DMS 273 (cell line): ENCODE data around the gene FAM180B.
A peak's percentile ranks its signal among the peaks of the same experiment; 100 is the strongest.
"Not testable (repeated sequence)": the region's sequence is repeated elsewhere in the genome, so short reads cannot be mapped to it uniquely, and the experiment has no call there.

Source experiments
- DNase-seq: peaks from one replicate; lab custom pipeline; 2025; ENCODE audit not compliant: unreplicated experiment; lab: John Stamatoyannopoulos, UW

Gene FAM180B, protein sequence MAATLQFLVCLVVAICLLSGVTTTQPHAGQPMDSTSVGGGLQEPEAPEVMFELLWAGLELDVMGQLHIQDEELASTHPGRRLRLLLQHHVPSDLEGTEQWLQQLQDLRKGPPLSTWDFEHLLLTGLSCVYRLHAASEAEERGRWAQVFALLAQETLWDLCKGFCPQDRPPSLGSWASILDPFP

DNA sequence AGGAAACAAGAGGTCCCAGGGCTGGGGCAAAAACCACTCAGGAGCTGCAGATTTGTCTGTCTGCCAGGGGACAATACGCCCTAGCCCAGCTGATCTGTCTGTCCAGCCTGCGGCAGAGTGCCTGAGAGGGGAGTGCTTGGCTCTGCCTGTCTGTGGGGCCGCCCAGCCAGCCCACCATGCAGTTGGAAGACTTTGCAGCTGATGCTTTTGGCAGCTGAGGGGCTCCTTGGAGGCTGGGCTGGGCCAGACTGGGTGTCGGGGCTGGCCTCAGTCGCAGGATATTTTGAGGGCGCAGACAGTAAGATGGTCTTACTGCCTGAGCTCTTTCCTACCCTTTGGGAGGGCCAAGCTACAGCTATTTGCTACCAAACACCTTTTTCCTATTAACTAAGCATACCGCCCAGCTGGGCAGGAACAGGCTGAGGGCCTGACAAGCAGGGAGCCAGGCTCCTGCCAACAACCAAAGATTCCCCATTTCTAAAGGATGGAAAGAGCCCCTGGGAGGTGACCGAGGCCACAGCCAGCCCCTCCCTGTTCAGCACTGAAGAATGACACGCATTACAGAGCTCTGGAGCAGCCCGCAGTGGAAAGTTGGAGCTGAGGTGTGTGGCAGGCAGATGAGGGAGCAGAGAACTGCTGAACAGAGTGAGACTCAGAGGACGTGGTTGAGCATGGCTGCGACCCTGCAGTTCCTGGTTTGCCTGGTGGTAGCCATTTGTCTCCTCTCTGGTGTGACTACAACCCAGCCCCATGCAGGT lies at the start of gene FAM180B:
Gene FAM180B (plus strand): TSS at position 581 of the 758 bp plus-strand sequence. CDS start 91 bp downstream, at position 672.
- DNase-seq: peak; percentile 9

DNA sequence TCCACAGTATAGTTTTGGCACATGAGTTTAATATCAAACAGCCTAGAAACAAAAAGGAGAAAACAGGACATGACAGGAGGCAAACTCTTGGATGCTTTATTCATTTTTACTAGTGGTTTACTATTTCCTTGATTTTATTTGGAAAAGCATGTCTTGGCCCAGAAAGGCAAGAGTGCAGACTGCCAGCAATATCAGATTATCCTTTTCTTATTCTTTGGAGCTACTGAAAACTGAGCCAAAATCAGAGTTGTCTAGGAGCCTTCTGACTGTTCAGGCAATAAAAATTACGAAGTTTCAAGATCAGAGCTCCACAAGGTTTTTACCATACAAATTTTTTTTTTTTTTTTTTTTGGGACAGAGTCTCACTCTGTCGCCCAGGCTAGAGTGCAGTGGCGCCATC lies 49.6 kb upstream of the FAM180B start:
- DNase-seq: no peak

DNA sequence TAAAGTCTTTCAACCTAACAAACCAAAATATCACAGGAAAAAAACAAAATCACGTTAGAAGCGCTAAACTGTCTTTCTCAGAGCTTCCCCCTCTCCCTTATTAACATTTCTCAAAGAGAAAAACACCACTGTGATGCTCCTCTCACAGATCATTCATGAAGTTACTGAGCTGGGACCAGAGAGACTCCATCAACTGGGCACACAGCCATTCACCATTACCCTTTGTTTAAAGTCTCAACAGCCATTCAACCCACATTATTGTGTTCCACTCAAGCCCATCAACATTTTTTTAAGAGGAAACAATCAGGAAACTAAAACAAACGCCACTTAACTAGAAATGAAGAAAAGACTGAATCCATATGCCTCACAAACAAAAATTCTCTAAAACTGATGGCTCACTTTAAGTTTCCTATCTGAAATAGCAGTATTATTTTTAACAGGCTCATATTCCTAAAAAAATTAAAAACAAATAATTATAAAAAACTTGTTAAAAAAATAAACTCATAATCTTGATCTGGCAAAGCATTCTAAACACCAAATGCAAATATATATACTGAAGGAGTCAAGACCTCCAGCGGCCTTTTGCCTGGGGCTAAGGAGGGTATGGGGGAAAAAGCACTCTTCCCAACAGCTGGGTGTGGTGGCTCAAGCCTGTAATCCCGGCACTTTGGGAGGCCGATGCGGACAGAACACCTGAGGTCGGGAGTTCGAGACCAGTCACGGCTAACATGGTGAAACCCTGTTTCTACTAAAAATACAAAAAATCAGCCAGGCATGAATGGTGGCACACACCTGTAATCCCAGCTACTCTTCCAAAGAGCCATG lies 47.5 kb upstream of the FAM180B start:
- no peak for DNase-seq

DNA sequence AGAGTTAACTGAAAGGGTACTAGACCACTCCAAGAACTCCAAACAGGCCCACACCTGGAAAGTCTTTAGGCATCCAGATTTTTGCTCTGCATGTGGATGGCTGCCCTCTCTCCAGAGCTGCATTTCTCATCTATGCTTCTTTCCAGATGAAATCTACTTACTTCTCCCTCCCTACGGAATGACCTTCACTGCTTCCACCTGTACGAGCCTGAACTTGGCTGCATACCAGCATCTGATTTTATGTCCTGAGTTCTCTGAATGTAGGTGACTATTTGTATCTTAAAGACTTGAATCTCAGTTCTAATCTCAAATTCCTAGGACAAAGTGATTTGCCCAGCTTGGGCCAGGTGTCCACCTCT lies 46.8 kb upstream of the FAM180B start:
- no peak for DNase-seq

DNA sequence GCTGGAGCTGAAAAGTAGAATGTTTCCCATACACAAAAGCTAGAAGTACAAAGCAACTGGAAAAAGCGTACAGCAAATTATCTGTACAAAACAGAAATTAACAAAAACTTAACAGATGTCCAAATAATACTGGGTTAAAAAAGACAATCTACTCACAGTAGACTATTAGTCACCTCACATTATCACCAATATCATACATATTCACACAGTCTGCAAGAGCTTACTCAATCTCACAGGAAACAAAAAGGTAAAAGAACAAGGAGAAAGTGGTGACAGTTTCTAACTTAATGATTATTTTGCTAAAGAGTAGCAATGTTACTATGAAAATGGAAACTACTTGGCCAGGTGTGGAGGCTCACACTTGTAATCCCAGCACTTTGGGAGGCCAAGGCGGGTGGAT lies 45.4 kb upstream of the FAM180B start:
- no peak for DNase-seq

DNA sequence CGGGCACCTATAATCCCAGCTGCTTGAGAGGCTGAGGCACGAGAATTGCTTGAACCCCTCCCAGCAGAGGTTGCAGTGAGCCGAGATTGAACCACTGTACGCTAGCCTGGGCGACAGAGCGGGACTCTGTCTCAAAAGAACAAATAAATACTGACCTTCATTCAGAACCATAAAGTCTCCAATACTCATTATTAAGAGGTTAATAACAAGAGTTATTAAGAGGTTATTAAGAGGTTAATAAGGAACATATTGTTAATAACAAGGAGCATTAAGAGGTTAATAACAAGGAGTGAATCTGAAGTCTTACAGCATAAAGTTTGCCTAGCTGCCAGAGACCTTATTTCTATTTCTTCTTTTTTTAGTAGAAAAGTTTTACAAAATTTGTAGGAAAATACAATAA lies 41.2 kb upstream of the FAM180B start:
- no peak for DNase-seq

DNA sequence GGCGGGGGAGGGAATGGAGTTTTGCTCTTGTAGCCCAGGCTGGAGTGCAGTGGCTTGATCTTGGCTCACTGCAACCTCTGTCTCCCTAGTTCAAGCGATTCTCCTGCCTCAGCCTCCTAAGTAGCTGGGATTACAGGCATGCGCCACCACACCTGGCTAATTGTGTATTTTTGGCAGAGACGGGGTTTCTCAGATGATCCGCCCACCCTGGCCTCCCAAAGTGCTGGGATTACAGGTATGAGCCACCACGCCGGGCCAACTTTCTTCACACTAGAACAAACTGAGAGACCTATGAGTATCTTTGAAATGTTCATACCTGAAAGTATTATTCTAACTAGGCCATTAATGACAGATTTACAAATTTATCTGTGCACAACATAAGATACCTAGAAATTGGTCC lies 40.2 kb upstream of the FAM180B start:
- DNase-seq: not testable (repeated sequence)

DNA sequence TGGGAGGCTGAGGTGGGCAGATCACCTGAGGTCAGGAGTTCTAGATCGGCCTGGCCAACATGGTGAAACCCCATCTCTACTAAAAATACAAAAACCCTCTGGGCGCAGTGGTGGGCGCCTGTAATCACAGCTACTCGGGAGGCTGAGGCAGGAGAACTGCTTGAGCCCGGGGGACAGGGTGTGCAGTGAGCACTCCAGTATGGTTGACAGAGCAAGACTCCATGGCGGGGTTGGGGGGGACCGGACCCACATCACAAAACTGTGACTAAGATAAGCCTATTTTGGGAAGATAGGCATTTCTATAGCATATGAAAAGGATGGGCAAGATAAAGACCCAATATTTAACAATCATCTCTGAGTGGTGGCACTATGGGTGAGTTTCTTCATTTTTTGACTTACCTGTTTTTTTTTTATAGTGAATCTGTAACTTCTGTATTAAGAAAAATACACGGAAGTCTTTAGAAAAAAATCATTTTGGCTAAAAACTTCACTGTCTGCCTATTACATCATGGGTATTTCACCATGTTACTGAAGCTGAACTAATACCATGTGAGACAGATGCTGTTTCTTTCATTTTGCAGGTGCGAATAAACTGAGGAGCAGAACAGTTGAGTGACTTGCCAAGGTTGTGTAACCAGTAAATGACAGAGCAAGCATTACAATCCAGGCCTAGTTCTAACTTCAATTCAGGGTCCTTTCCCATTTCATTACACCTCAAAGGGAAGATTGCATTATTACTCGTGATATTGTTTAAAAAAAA lies 36.0 kb upstream of the FAM180B start:
- DNase-seq: no peak

DNA sequence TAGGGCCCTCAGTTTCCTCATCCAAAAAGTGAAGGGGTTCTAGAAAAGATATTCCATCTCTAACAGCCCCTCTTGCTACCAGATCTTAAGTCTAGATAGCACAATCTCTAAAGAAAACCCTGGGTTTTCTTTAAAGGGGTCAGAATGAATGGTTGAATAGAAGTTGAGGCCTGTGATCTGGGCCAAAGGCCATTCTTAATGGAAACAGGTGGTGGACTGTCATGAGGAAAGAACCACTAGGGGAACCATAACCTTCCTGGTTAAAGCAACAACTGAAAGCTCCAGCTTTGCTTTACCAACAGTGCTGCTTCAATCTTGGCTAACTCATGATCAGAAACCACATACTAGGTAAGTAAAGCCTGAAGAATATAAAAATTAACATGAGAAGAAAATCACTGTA lies 35.4 kb upstream of the FAM180B start:
- peak; percentile 52 for DNase-seq

DNA sequence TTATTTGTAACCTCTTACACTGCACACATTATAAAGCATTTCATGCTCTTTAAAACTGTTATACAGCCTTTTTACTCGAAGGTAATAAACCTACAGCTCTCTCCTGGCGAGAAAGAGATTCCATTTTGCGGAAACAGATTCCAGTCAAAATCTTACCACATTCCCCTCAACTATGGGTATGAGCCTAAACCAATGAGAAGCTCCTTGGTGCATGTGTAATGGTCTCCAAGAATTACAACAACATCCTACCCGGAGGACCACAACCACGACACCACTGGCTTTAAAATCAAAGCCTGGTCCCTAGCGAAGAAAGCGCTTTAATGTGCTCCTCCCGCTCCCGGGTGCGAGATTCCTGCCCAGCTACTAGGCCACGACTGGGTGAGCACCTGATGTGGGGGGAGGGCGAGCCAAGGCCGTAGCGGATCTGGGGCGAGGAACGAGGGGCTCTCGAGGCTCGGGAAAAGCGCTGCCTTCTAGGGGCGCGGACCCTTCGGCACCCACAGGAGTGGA lies 34.4 kb upstream of the FAM180B start:
- peak; percentile 54 for DNase-seq

DNA sequence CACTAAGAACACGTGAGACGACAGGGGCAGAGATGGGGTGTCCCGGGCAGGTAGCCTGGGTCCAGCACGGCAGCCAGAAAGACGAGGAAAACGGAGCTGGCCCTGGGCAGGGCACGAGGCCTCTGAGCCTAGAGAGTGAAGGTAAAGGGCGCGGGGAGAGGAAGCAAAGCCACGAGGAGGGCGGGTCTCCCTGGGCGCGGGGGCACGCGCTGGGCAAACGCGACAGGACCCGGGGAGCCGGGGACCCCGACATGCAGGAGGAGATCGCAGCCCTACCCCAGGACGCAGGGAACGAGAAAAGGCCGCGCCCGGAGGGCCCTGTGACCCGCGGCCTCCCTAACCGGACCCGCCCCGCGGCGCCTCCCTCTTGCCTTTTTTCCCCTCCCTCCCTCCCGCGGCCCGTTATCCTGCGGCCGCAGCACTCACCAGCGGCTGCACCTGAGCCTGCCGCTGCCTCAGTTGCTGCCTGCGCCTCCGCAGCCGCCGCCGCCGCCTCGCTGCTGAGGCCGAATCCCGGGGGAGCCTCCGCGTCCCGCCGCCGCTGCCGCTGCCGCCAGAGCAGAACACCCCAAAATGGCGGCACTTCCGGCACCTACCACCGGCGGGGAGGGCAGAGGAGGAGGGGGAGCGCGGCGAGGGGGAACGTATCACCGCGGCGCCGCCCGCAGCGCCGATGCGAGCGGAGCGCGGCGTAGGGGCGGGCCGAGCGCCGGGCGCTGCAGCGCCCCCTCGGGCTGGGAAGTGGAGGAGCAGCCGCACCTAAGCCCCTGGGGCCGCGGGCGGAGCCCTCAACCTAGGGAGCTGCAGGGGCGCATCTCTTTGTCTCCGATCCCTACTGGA lies 33.7 kb upstream of the FAM180B start, which contains the start of gene CELF1:
Gene CELF1 (minus strand): TSS at position 567 of the 840 bp plus-strand sequence. CDS start 53,609 bp downstream, outside the sequence.
- DNase-seq: peak; percentile 95

DNA sequence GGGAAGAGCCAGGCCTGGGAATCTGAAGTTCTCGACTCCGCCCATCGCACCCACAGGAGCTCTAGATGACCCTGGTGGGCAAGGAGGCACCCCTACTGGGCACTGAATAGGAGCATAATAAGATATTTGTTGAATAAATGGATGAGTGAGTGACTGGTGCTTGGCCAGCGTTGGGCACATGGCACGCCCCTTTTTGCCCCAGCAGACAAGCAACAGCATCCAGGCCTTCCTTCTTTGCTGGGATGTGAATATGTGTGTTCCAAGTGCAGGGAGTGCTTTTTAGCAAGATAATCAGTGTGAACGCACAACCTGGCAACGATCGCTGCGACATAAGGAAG lies 33.1 kb upstream of the FAM180B start:
- DNase-seq: peak; percentile 79

DNA sequence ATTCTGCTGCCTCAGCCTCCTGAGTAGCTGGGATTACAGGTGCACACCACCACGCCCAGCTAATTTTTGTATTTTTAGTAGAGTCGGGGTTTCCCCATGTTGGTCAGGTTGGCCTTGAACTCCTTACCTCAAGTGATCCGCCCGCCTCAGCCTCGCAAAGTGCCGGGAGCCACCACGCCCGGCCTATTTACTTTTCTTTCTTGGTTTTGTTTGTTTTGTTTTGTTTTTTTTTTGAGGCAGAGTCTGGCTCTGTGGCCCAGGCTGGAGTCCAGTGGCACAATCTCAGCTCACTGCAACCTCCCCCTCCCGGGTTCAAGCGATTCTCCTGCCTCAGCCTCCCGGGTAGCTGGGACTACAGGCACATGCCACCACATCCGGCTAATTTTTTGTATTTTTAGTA lies 29.5 kb upstream of the FAM180B start:
- not testable (repeated sequence) for DNase-seq

DNA sequence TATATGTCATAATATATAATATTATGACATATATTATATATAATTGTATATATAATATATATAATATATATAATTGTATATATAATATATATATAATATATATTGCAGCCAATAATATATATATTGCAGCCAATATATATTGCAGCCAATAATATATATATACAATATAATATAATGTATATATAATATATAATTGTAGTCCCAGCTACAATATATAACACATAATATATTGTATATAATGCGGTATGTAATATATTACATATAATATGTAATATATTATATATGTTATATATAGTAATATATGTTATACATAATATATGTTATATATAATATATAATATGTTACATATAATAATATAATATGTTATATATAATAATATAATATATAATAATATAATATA lies 27.8 kb upstream of the FAM180B start:
- no peak for DNase-seq

DNA sequence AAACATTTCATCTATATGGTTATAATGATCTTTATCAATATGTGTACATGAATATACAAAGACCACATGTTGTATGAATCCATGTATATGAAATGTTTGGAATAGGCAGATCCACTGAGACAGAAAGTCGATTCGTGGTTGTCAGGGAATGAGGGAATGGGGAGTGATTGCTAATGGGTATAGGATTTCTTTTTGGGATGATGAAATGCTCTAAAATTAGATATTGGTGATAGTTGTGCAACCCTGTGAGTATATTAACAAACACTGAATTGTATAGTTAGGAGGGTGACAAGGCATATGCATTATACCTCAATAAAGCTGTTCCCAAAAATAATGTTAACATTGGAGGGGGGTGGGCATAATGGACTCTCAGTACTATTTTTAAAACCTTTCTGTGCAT lies 26.1 kb upstream of the FAM180B start:
- no peak for DNase-seq

DNA sequence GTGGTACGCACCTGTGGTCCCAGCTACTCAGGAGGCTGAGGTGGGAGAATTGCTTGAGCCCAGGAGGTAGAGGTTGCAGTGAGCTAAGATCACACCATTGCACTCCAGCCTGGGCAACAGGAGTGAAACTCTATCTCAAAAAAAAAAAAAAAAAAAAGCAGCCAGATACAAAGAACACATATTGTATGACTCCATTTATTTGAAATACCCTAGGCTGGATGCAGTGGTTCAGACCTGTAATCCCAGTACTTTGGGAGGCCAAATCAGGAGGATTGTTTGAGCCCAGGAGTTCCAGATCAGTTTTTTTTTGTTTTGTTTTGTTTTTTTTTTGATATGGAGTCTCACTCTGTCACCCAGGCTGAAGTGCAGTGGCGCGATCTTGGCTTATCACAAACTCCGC lies 24.1 kb upstream of the FAM180B start:
- DNase-seq: not testable (repeated sequence)

DNA sequence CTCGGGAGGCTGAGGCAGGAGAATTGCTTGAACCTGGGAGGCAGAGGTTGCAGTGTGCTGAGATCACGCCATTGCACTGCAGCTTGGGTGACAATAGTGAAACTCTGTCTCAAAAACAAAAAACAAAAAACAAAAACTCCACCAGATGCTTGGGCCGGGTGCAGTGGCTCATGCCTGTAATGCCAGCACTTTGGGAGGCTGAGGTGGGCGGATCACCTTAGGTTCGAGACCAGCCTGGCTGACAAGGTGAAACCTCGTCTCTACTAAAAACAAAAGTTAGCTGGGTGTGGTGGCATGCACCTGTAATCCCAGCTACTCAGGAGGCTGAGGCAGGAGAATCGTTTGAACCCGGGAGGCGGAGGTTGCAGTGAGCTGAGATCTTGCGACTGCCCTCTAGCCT lies 22.1 kb upstream of the FAM180B start:
- not testable (repeated sequence) for DNase-seq

DNA sequence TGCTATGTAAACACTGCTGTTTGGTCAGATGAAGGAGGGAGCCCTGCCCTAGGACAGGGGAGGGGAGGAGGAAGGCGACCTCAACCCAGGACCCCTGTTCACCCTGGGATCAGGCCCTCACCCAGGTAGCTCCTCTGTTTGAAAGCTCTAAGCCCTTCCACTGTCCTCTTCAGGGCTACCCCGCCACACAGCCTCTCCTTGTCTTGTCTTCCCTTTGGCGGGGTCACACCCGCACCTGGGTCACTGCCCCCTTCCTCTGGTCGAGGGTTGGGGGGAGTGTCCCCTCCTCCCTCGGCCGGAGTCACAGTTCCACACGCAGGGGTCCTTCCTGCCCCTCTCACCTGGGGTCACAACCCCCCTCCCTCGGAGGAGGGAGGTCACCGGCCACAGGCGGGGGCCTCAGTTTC lies 21.5 kb upstream of the FAM180B start:
- no peak for DNase-seq

DNA sequence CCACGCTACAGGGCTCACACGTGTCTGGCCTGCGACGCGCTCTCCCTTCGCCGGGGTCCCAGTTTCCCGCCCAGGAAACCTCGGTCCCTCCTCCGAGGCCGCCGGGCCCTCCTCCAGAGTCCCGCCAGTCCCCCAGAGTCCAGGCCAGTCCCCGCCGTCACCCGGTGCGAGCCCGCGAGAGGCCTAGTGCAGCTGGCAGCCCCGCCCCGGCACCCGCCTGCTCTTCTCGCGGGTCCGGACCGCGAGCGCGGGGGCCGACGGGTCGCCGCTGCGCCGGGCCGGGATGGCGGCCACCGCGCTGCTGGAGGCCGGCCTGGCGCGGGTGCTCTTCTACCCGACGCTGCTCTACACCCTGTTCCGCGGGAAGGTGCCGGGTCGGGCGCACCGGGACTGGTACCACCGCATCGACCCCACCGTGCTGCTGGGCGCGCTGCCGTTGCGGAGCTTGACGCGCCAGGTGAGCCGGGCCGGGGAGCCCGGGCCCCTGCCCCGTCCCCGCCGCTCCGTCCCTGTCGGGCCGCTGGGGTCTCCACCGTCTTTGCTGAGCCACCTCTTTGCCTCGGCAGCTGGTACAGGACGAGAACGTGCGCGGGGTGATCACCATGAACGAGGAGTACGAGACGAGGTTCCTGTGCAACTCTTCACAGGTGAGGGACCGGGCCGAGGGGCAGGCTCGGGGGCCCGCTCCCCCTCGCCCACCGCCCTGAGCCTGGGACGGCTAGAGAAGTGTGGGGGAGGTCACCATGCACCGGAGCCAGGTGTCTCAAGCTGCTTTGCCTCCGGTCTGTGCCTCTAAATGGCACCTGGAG lies 20.9 kb upstream of the FAM180B start, which contains the start of gene PTPMT1:
Gene PTPMT1 (plus strand): TSS at position 260 of the 809 bp plus-strand sequence. CDS start 24 bp downstream, at position 284.
- DNase-seq: peak; percentile 80
